Aortic smooth muscle cell (primary cell): Measurements from ENCODE around the gene LRRC61. TPM values are rescaled to one million over a fixed set of nuclear protein-coding genes. Genes with fewer than 3 reads are reported as not detected.

Experiments used
- total RNA-seq: library from RNA; depleted of rRNA; stranded (reverse); fragments of >200 nt; gene quantifications from 2 replicates; pipeline ENCODE4 v1.2.3, GENCODE V29; 2014

Gene LRRC61
- not detected in 2 replicates for total RNA-seq

GRCh38 chr7:150322833-150323681 lies at the start of gene LRRC61, which contains the start of gene ACTR3C:
Gene LRRC61, plus strand, starts transcription at chr7:150323355. Its CDS starts 13,507 bp downstream, at chr7:150336862.
Gene ACTR3C, minus strand, starts transcription at chr7:150323545. Its CDS starts 28,249 bp downstream, at chr7:150295296.

GRCh38 chr7:150341263-150342120 lies 18.3 kb downstream of the LRRC61 start, which contains the start of gene RARRES2:
Gene RARRES2, minus strand, starts transcription at chr7:150341629. Its CDS starts 1,020 bp downstream, at chr7:150340609.

GRCh38 chr7:150368096-150368883 lies 45.1 kb downstream of the LRRC61 start, which contains the start of gene REPIN1:
Gene REPIN1, plus strand, starts transcription at chr7:150368822. Its CDS starts 890 bp downstream, at chr7:150369712.

GRCh38 chr7:150378853-150379440 lies 55.8 kb downstream of the LRRC61 start, which contains the start of gene ZNF775:
Gene ZNF775, plus strand, starts transcription at chr7:150379330. Its CDS starts 9,141 bp downstream, at chr7:150388471.

Other genes with a start within 250 kb of the LRRC61 start
- not detected in 2 replicates for gene ACTR3C, start 190 bp downstream of the LRRC61 start, total RNA-seq
- gene RARRES2, start 18.3 kb downstream of the LRRC61 start, total RNA-seq, result not detected in 2 replicates
- gene REPIN1, start 45.5 kb downstream of the LRRC61 start, total RNA-seq, result 39.7 and 43.3 TPM in 2 replicates
- gene ZNF775, start 56.0 kb downstream of the LRRC61 start, total RNA-seq, result 3.3 and 3.5 TPM in 2 replicates
- 0.62 and 2.1 TPM in 2 replicates for gene GIMAP8, start 127.3 kb downstream of the LRRC61 start, total RNA-seq
- gene GIMAP7, start 191.5 kb downstream of the LRRC61 start, total RNA-seq, result 0.44 and 1.8 TPM in 2 replicates
- gene GIMAP4, start 244.0 kb downstream of the LRRC61 start, total RNA-seq, result 0.13 and 0.81 TPM in 2 replicates